GM19193 (cell line): ENCODE measurements around the gene FOXI1.

Experiments
- POLR2A ChIP-seq: IDR thresholded peaks from 4 replicates; pipeline ENCODE4 v1.6.1; 2011; ENCODE audit not compliant: insufficient read depth, insufficient read length; ENCODE audit errors: extremely low read depth

Gene FOXI1

DNA sequence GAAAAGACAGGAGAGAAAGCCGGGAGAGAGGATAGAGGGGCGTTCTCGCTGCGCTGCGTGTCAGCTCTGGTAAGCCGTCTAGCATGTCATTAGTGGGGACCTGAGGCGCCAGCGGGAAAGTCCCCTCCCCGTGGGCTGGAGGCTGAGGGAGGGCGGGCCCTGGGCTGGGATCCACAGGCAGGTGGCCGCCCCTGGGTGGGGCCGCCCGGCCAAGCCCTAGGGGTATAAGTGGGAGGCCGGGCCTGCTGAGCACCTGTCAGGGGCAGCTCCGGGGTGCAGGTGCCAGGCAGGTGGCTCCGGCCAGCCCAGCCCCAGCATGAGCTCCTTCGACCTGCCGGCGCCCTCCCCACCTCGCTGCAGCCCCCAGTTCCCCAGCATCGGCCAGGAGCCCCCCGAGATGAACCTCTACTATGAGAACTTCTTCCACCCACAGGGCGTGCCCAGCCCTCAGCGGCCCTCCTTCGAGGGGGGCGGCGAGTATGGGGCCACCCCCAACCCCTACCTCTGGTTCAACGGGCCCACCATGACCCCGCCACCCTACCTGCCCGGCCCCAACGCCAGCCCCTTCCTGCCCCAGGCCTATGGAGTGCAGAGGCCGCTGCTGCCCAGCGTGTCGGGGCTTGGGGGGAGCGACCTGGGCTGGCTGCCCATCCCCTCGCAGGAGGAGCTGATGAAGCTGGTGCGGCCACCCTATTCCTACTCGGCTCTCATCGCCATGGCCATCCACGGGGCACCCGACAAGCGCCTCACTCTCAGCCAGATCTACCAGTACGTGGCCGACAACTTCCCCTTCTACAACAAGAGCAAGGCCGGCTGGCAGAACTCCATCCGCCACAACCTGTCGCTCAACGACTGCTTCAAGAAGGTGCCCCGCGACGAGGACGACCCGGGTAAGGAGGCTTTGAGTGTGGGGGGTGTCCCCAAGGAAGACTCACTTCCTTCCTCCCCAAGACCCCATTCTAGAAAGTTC lies at the start of gene FOXI1:
FOXI1 (plus strand) TSS at position 256 of the 970 bp plus-strand sequence; CDS start at position 317, 61 bp downstream.
- no peak for TF ChIP-seq POLR2A

DNA sequence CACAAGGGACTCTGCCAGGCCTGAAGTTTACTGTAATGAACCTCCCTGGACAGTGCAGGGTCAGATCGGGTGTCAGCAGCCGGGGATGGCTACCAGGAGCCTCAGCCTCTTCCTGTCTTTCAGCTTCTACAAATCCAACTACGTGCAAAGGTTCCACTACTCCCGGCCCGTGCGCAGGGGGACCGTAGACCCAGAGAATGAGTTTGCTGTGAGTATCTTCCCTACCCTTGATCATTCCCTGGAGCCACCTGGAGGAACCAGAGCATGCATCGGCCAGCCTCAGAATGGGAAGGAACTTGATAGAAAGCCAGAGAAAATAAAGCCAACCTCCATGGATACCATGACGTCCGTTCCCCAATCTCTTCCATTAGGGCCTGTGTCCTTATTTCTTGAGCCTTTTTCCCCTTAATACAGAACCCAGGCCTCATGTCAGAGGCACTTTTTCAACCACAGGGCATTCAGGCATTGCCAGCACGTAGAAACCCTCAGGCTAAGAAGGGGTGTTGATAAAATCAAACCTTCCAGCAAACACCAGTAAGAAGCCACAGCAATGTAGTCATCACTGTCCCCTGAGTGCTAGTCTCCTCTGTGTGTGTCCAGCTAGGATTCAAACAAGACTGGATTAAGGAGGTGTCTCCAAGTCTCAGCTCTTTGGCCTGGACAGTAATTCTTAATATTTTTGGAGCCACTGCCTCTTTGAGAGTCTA lies 49.0 kb upstream of the FOXI1 start:
- TF ChIP-seq POLR2A, result no peak

DNA sequence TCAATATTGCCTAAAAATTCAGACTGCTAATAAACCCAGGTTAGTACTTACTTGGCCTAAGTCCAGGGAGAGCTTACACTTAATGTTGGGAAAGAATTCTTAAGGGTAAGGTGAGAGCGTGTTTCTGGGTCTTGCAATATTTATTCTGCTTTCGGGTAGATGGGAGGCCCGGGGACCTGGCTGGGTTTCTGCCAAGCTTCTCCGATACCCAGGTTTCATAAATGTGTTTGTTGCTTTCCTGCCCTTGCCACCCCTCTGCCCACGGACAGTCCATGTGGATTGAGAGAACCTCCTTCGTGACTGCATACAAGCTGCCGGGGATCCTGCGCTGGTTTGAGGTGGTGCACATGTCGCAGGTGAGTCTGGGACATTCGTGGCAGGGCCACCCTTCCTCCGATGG lies 48.4 kb upstream of the FOXI1 start:
- TF ChIP-seq POLR2A, result no peak

DNA sequence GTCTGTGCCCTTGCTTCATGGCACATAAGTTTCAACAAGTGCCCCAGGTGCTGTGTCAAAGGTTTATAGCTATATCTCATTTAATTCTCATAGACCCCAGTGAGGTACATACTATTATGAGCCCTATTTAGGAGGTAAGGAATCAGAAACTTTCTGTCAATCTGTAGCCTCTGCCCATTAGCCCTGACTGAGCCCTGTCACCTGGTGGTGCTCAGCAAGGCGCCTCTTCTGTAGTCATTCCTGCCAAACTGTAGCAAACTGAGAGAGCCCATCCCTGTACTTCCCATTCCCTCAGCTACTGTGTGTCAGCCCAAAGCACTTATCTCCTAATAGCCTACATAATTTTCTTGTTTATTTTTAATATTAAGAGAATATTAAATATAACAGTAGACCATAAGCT lies 46.5 kb upstream of the FOXI1 start:
- no peak for TF ChIP-seq POLR2A

- no peak for TF ChIP-seq POLR2A
Observed at GRCh38 chr5:170067152-170067551, 38.5 kb upstream of the FOXI1 start.

DNA sequence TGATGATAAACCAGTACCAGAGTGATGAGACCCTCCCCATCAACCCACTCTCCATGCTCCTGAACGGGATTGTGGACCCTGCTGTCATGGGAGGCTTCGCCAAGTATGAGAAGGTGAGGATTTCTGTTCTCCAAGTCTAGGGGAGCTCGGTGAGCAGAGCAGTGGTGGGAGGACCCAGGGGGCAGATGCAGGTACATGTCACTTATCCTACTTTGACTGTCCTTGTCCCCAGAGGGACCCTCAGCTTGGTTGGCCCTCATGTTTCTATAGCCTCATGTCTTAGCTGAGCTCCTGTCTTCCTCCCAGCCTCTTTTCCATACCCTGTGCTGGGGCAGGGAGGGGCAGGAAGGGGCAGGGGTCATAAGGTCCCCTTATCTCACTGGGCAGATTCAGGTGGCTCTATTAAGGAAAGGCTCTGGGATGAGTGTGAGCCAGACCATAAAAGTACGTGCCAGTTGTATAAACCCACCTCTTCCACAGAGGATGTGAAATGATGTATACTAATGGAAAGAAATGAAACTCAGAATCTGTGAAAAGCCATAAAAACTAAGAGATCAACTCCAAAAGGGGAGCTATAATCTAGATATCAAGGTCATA lies 38.0 kb upstream of the FOXI1 start:
- TF ChIP-seq POLR2A, result no peak

GRCh38 chr5:170069512-170069911 lies 36.2 kb upstream of the FOXI1 start:
- TF ChIP-seq POLR2A, result no peak

GRCh38 chr5:170070556-170071412 lies 34.9 kb upstream of the FOXI1 start:
- no peak for TF ChIP-seq POLR2A

DNA sequence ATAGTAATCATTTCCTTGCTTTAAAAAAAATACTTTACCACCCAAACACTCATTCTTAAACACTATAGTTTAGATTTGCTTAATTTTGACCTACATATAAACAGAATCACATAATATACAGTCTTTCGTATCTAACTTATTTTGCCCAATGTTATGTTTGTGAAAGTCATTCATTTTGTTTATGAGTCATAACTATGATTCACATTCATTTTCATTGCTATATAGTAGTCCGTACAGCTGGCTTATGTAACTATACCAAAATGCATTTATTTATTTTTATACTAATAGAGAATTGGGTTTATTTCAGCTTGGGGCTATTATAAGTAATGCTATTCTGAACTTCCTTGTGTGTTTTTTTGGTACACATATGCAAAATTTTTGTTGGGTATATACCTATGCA lies 33.9 kb upstream of the FOXI1 start:
- TF ChIP-seq POLR2A, result no peak

- no peak for TF ChIP-seq POLR2A
Observed at GRCh38 chr5:170075696-170076095, 30.0 kb upstream of the FOXI1 start.

GRCh38 chr5:170076211-170076610 lies 29.5 kb upstream of the FOXI1 start:
- TF ChIP-seq POLR2A, result no peak

- no peak for TF ChIP-seq POLR2A
Observed at GRCh38 chr5:170076739-170077138, 29.0 kb upstream of the FOXI1 start.

DNA sequence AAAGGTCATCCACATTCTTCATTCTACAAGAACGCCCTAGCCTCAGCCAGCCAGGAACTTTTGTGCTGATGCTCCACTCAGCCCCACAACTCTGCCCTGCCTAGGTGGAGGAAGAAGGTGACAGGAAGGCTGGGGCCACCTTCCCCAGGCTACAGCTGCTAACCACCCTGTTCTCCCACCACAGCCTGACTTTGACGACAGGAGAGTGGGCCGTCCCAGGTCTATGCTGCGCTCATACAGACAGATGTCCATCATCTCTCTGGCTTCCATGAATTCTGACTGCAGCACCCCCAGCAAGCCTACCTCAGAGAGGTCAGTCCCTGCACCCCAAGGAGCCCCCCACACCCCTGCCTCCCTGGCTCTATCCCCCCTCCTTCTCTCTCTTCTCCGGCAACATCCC lies 28.2 kb upstream of the FOXI1 start:
- no peak for TF ChIP-seq POLR2A

- TF ChIP-seq POLR2A, result no peak
Observed at GRCh38 chr5:170078458-170078857, 27.2 kb upstream of the FOXI1 start.
